Activated naive CD8-positive, alpha-beta T cell treated with anti-CD3 and anti-CD28 coated beads for 36 hours (primary cell): ENCODE data around the gene GALNT12. TPM values are rescaled to one million over a fixed set of nuclear protein-coding genes. Genes with fewer than 3 reads are reported as not detected.
A peak's percentile ranks its signal among the peaks of the same experiment; 100 is the strongest.

Experiments
- DNase-seq: peaks from one replicate; pipeline ENCODE4 v3.0.0; 2021
- H3K27ac Mint-ChIP-seq: one replicate; pipeline ENCODE4 v1.8.0; 2022; ENCODE audit warnings: mild to moderate bottlenecking, moderate library complexity, mixed read lengths
- H3K27me3 Mint-ChIP-seq: one replicate; pipeline ENCODE4 v1.8.0; 2022; ENCODE audit warnings: mild to moderate bottlenecking, mixed read lengths
- H3K36me3 Mint-ChIP-seq: one replicate; pipeline ENCODE4 v1.8.0; 2021; ENCODE audit warnings: mild to moderate bottlenecking, mixed read lengths
- H3K4me1 Mint-ChIP-seq: one replicate; pipeline ENCODE4 v1.8.0; 2021; ENCODE audit warnings: mixed read lengths
- H3K4me3 Mint-ChIP-seq: one replicate; pipeline ENCODE4 v1.8.0; 2022; ENCODE audit warnings: mild to moderate bottlenecking, moderate library complexity, mixed read lengths
- H3K9me3 Mint-ChIP-seq: one replicate; pipeline ENCODE4 v1.8.0; 2022; ENCODE audit warnings: mixed read lengths
- total RNA-seq, 2 experiments: library from RNA; stranded (reverse); gene quantifications; one replicate each; pipeline ENCODE4 v1.2.3, GENCODE V29; 2021

GALNT12 gene, protein sequence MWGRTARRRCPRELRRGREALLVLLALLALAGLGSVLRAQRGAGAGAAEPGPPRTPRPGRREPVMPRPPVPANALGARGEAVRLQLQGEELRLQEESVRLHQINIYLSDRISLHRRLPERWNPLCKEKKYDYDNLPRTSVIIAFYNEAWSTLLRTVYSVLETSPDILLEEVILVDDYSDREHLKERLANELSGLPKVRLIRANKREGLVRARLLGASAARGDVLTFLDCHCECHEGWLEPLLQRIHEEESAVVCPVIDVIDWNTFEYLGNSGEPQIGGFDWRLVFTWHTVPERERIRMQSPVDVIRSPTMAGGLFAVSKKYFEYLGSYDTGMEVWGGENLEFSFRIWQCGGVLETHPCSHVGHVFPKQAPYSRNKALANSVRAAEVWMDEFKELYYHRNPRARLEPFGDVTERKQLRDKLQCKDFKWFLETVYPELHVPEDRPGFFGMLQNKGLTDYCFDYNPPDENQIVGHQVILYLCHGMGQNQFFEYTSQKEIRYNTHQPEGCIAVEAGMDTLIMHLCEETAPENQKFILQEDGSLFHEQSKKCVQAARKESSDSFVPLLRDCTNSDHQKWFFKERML
- total RNA-seq: 10 to 100 TPM in 1 of 2 experiments, 1 to 10 TPM in 1; 9.2 to 10.9 TPM

DNA sequence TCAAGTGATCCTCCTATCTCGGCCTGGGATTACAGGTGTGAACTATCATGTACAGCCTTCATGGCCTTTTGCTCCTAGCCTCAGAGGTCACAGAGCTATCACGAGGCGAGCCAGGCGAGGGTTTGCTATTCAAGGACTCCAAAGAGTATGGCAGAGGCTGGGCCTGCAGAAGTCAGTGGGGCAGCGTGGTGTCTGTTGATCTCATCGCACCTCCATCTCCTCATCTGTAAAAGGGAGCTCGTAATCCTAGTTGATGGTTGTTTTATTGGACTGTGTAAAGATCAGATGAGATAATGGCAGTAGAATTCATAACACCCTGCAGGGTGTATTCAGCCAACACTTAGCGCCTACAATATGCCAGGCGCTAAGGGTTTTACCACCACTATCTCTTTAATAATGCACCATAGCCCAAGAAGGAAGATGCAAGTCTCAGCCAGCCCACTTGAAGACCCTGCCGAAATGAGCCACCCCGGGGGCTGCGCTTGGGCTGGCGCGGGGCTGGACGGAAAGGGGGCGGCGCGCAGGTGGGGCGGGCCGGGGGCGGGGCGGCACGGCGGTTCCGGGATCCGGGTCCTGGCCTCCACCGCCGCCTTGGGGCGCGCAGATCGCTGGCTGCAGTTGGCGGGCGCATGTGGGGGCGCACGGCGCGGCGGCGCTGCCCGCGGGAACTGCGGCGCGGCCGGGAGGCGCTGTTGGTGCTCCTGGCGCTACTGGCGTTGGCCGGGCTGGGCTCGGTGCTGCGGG lies at the start of gene GALNT12:
GALNT12 (plus strand) TSS at position 601 of the 744 bp plus-strand sequence; CDS start at position 630, 29 bp downstream.
- peaks cover 3% of the 10 kb centered on the region for H3K9me3 Mint-ChIP-seq
- peak within 1 kb of the TSS; percentile 64 for H3K27ac Mint-ChIP-seq
- peaks cover 3% of the 10 kb centered on the region for H3K36me3 Mint-ChIP-seq
- peak; percentile 75 for DNase-seq
- peaks cover 34% of the 10 kb centered on the region for H3K4me1 Mint-ChIP-seq
- peaks cover 10% of the 10 kb centered on the region for H3K27me3 Mint-ChIP-seq
- peak within 1 kb of the TSS; percentile 87 for H3K4me3 Mint-ChIP-seq

DNA sequence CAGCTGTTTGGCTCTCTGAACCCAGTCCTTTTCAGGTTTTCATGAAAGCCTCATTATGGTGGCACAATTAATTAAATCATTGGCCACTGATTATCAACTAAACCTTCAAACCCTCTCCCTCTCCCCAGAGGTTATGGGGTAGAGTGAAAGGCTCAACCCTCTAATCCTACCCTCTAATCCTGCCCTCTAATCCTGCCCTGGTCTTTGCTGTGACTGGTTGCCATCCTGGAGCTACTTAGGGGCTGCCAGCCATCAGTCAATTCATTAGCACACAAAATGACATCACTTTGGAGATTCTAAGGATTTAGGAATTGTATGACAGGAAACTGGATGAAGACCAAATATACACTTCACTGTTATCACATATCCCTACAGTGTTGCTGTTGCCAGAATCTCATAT lies 47.2 kb upstream of the GALNT12 start:
- no peak for DNase-seq
- no peak overlapping the region for H3K27ac Mint-ChIP-seq
- H3K36me3 Mint-ChIP-seq: peaks cover 61% of the 10 kb centered on the region
- no peaks in the 10 kb centered on the region for H3K4me1 Mint-ChIP-seq
- peaks cover 11% of the 10 kb centered on the region for H3K9me3 Mint-ChIP-seq
- no peak overlapping the region for H3K4me3 Mint-ChIP-seq
- no peaks in the 10 kb centered on the region for H3K27me3 Mint-ChIP-seq

DNA sequence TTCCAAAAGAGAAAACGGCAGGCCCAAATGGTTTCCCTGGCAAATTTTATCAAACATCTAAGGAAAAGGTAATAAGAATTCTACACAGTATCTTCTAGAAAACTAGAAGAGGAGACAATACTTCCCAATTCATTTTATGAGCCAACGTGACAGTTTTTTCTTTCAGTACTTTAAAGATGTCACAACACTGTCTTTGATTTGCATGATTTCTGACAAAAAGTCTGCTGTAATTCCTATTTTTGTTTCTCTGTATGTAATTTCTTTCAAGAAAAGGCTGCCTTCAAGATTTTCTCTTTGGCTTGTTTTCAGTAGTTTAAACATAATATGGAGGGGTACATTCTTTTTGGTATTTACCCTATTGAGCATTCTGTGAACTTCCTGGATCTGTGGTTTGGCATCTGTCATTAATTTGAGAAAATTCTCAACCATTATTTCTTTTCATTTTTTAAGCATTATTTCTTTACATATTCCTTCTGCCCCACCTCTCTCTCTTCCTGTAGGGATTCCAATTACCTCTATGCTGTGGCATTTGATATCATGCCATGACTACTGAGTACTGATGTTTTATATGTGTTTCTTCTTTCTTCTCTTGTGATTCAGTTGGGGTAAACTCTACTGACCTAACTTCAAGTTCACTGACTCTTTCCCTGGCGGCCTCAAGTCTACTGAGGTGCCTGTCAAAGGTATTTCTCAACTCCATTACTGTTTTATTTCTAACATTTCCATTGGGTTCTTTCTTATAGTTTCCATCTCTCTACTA lies 43.3 kb upstream of the GALNT12 start:
- Mint-ChIP-seq H3K9me3 (peaks cover 6% of the 10 kb centered on the region), H3K4me3 (no peak overlapping the region), H3K4me1 (no peaks in the 10 kb centered on the region), H3K27me3 (no peaks in the 10 kb centered on the region), H3K36me3 (peaks cover 57% of the 10 kb centered on the region), H3K27ac (no peak overlapping the region)
- no peak for DNase-seq

DNA sequence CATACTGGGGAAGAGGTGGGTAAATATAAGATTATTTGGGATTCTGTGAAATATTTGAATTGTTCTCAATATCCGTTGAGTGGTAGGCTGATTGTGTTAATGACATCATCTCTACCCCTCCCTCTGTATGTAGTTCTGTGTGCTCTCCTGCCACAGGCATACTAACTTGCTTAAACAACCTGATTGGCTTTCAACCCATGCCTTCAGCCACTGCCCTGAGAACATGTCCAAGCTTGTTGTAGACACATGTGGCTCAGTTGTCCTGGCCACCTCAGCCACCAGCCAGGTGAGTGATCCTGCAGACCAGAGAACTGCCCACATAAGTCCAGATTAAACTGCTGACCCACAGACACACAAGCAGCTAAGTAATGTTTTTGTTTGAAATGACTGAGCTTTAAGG lies 42.2 kb upstream of the GALNT12 start:
- peaks cover 55% of the 10 kb centered on the region for H3K36me3 Mint-ChIP-seq
- no peaks in the 10 kb centered on the region for H3K27me3 Mint-ChIP-seq
- peaks cover 5% of the 10 kb centered on the region for H3K9me3 Mint-ChIP-seq
- H3K4me3 Mint-ChIP-seq: no peak overlapping the region
- no peaks in the 10 kb centered on the region for H3K4me1 Mint-ChIP-seq
- DNase-seq: no peak
- no peak overlapping the region for H3K27ac Mint-ChIP-seq

DNA sequence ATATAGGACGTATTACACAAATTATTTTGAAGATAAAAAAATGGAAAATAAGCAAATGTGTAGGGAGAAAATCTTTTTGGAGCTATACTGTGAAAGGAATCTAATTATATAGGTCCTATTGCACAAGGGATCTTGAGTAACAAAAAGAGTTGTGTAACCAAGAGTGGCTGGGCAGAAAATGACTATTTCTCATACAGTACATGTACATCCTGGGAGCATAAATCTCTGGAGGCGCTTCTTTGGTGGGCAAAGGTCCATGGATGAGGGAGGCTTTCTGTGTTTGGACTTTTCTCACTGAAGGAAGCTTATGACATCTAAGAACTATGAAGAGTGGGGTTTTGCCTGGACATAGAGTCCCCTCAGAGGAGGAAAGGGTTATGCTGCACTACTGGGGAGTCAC lies 40.9 kb upstream of the GALNT12 start:
- no peak overlapping the region for H3K27ac Mint-ChIP-seq
- no peaks in the 10 kb centered on the region for H3K27me3 Mint-ChIP-seq
- H3K9me3 Mint-ChIP-seq: peaks cover 5% of the 10 kb centered on the region
- no peak overlapping the region for H3K4me3 Mint-ChIP-seq
- no peaks in the 10 kb centered on the region for H3K4me1 Mint-ChIP-seq
- DNase-seq: no peak
- peaks cover 56% of the 10 kb centered on the region for H3K36me3 Mint-ChIP-seq

DNA sequence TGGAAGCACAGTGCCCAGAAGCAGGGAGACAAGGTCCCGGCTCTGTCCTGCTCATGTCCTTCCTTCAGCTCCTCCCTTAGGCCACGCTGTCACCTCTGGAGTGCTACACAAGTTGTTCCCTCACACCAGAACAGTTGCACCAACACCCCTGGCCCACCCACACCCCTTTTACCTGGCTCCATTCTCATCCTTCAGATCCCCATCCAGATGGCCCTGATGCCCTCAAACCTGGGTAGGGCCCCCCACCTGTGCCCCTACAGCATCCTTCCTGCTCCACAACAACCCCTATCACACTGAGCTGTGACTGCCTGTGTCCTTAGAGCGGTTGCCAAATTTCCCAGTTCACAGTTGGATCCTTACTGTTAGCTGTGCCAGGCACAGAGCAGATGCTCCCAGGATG lies 40.3 kb upstream of the GALNT12 start:
- Mint-ChIP-seq H3K27me3 (no peaks in the 10 kb centered on the region), H3K9me3 (peaks cover 5% of the 10 kb centered on the region), H3K36me3 (peaks cover 55% of the 10 kb centered on the region), H3K4me3 (no peak overlapping the region), H3K27ac (no peak overlapping the region), H3K4me1 (no peaks in the 10 kb centered on the region)
- DNase-seq: no peak

DNA sequence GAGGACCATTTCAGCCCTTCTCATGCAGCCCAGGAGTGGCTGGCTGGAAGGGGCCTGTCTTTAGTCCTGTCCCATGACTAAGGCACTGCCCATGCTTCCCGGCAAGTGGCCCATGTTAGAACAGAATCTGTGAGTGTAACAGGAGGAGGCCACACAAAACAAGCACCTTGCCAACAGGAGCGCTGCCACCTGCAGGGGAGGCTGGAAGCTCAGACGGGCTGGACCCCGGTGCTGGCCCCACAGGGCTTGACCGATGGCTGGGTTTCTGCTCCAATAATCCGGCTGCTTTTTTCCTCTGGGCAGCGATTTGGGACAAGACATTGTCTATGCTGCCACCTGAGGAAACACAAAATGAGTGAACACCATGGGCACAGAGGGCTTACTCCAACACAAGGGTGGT lies 39.6 kb upstream of the GALNT12 start:
- no peak overlapping the region for H3K4me3 Mint-ChIP-seq
- no peak overlapping the region for H3K27ac Mint-ChIP-seq
- H3K4me1 Mint-ChIP-seq: no peaks in the 10 kb centered on the region
- H3K36me3 Mint-ChIP-seq: peaks cover 50% of the 10 kb centered on the region
- no peak for DNase-seq
- peaks cover 5% of the 10 kb centered on the region for H3K9me3 Mint-ChIP-seq
- H3K27me3 Mint-ChIP-seq: no peaks in the 10 kb centered on the region

DNA sequence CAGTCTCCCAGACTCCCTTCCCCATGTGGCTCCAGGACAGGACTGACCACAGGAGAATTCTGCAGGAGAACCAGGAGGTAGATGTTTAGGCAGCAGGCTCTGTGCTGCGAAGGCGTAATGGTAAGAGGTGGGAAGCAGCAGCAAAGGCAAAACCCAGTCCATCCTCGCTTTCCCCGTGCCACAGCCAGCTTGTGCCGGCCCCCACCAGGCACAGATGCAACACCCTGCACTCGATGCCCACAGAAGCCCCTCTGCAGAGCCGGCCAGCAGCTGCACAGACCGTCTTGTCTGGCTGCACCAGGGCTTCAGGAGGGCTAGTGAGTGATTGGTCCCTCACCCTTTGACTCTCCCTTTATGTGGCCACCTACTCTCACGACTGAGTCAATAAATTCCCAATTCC lies 39.1 kb upstream of the GALNT12 start:
- Mint-ChIP-seq H3K27ac (no peak overlapping the region), H3K27me3 (no peaks in the 10 kb centered on the region), H3K4me3 (no peak overlapping the region), H3K4me1 (no peaks in the 10 kb centered on the region), H3K36me3 (peaks cover 47% of the 10 kb centered on the region), H3K9me3 (peaks cover 5% of the 10 kb centered on the region)
- DNase-seq: no peak

DNA sequence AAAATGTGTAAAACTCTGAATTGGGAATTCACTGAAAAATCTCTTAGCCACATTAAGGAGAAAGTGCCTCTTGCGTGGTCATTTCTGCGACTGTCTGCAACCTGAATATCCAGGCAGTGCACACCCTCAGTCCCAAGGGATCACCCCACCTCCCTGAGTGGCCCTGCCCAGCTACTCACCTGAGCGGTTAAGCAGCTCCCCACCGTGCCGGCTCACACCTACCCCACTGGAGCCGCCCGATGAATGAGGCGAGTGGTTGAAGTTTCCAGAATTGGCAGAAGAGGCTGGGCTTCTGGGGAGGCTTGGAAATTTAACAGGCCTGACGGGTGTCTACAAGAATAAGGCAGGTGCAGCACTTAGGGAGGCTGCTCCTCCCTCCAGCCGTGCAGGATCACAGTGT lies 36.8 kb upstream of the GALNT12 start:
- Mint-ChIP-seq H3K4me1 (no peaks in the 10 kb centered on the region), H3K27ac (no peak overlapping the region), H3K36me3 (peaks cover 33% of the 10 kb centered on the region), H3K27me3 (no peaks in the 10 kb centered on the region), H3K4me3 (no peak overlapping the region), H3K9me3 (no peaks in the 10 kb centered on the region)
- DNase-seq: no peak

DNA sequence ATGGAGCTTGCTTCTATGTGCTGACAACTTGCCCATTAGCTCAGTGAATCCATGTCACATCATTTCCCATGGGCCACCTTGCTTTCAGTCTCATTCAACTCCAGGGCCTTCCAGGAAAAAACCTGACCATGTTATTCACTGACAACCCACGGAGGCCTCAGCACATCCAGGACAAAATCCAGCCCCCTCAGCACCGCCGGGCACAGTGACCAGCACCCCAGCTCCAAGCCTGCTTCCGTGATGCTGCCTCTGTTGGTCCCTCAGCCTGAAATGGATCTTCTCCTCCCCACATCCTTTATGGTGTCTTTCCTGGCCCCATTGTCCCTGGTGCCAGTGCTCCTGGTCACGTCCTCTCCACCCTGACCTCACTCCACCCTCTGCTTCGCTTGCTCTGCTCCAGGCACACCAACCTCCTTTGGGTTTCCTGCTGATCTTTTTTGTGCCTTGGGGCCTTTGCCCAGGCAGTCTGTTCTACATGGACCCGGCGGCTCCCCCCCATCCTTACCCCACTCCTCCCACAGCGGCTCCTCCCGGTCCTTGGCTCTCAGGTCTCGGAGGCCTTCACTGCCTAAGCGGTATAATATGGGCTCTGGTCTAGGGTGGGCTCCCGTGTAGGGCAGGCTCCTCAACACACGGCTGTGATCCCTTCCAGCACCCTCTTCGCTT lies 36.1 kb upstream of the GALNT12 start:
- no peaks in the 10 kb centered on the region for H3K4me1 Mint-ChIP-seq
- peaks cover 29% of the 10 kb centered on the region for H3K36me3 Mint-ChIP-seq
- no peak for DNase-seq
- H3K27ac Mint-ChIP-seq: no peak overlapping the region
- no peaks in the 10 kb centered on the region for H3K9me3 Mint-ChIP-seq
- no peaks in the 10 kb centered on the region for H3K27me3 Mint-ChIP-seq
- no peak overlapping the region for H3K4me3 Mint-ChIP-seq

DNA sequence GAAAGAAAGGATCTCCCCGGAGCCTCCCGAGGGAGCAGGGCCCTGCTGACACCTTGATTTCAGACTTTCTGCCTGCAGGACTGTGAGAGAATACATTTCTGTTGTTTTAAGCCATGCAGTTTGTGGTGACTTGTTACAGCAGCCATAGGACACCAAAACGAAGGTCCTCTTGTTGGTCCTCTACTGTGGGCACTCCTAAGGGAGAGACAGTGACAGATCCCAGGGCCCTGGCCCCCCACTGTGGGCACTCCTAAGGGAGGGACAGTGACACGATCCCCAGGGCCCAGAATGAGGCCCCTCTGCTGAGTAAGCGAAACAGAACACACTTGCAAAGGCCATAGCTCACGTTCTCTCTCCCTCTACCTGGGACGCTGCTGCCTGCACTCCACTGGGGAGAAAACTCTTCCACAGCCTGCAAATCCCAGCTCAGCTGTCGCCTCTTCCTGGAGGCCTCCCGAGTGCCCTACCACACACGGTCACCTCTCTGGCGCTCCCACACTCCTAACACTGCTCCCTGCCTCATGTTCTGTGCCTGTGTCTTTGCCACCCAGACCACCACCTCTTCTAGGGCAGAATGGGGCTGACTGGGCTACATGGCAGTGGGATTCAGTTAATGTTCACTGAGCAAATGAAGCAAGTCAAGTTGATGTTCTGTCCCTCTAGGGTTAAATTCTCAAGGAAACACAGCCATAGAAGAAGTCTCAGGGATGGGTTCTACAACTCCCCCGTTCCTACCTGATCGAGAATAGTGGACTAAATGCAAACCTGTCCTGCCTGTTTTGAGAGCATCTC lies 34.9 kb upstream of the GALNT12 start:
- no peaks in the 10 kb centered on the region for H3K4me1 Mint-ChIP-seq
- no peak overlapping the region for H3K27ac Mint-ChIP-seq
- peaks cover 22% of the 10 kb centered on the region for H3K36me3 Mint-ChIP-seq
- no peaks in the 10 kb centered on the region for H3K27me3 Mint-ChIP-seq
- DNase-seq: no peak
- no peak overlapping the region for H3K4me3 Mint-ChIP-seq
- H3K9me3 Mint-ChIP-seq: no peaks in the 10 kb centered on the region

DNA sequence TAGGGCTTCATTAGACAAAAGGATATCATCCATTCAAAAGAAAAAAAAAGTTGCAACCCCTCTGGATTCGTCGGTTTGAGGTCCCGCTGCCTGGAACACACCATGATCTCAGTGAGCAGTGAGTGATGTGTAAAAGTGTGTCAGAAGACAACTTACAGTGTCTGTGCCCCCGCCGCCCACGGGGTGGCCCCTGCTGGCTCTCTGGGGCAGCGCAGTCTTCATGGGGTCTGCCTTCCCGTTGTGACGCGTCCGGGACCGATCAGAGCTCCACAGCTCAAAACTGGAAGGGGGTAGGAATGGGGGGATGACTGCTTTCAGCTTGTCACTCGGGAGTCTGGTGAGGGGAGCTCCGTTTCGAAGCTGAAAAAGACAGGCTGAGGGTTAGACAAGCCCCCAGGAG lies 33.7 kb upstream of the GALNT12 start:
- H3K4me3 Mint-ChIP-seq: no peak overlapping the region
- H3K4me1 Mint-ChIP-seq: no peaks in the 10 kb centered on the region
- peaks cover 25% of the 10 kb centered on the region for H3K36me3 Mint-ChIP-seq
- no peaks in the 10 kb centered on the region for H3K9me3 Mint-ChIP-seq
- no peak overlapping the region for H3K27ac Mint-ChIP-seq
- H3K27me3 Mint-ChIP-seq: no peaks in the 10 kb centered on the region
- no peak for DNase-seq

DNA sequence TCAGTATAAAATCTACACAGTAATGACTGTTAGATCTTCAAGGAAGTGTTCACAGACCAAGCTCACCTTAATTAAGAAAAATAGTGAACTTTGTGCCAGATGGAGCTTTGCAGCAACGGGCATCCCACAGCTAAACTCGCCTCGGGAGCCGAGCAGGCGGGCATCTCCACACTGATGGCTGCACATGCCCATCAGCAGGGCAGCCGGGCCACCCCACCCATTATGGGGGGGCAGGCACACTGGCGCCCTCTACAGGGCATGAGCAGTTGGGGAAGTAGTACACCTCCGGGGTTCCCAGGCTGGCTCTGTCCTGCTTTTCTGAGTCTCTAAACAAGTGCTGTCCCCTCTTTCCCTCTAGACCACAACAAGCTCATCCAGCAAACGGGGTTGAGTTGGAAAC lies 32.7 kb upstream of the GALNT12 start:
- no peaks in the 10 kb centered on the region for H3K9me3 Mint-ChIP-seq
- peak; percentile 23 for DNase-seq
- H3K36me3 Mint-ChIP-seq: peaks cover 25% of the 10 kb centered on the region
- no peaks in the 10 kb centered on the region for H3K27me3 Mint-ChIP-seq
- H3K4me1 Mint-ChIP-seq: no peaks in the 10 kb centered on the region
- no peak overlapping the region for H3K4me3 Mint-ChIP-seq
- H3K27ac Mint-ChIP-seq: no peak overlapping the region
